Psoas muscle (tissue), 8 donors: Measurements from ENCODE around the gene EXOSC1. TPM values are rescaled to one million over a fixed set of nuclear protein-coding genes. Genes with fewer than 3 reads are reported as not detected.

ENCODE experiments used
- ATAC-seq, 4 donors: fragments of 200-7000 bp; cut with Tn5 transposase; one replicate each; pipeline ENCODE4 v1.9.1; 2020; ENCODE audit warnings: moderate library complexity in 3 of 4, mild to moderate bottlenecking in 2 of 4
- DNase-seq, 2 donors: peaks; one replicate each; pipeline ENCODE4 v3.0.0-alpha.2; 2020
- H3K27ac ChIP-seq: fragments of 200-600 bp; one replicate; pipeline ENCODE4 v1.8.0; 2022
- H3K27me3 ChIP-seq, 3 donors: fragments of 200-600 bp in 1 of 3; one replicate each; pipeline versions ENCODE4 v1.6.1 to v1.8.0; 2013 to 2022; ENCODE audit warnings: low read length in 2 of 3, mild to moderate bottlenecking in 2 of 3, moderate library complexity in 1 of 3; ENCODE audit not compliant: insufficient read depth in 3 of 3
- H3K36me3 ChIP-seq, 2 donors: fragments of 200-600 bp in 1 of 2; one replicate each; pipeline versions ENCODE4 v1.6.1 to v1.8.0; 2013 to 2022; ENCODE audit warnings: low read depth in 1 of 2, mild to moderate bottlenecking in 1 of 2, moderate library complexity in 1 of 2; ENCODE audit not compliant: insufficient read depth in 1 of 2
- H3K4me1 ChIP-seq: fragments of 200-600 bp; one replicate; pipeline ENCODE4 v1.8.0; 2022
- H3K4me3 ChIP-seq: fragments of 200-600 bp; one replicate; pipeline ENCODE4 v1.8.0; 2022; ENCODE audit warnings: mild to moderate bottlenecking
- H3K9me3 ChIP-seq: fragments of 200-600 bp; one replicate; pipeline ENCODE4 v1.8.0; 2022
- CTCF ChIP-seq: fragments of 200-600 bp; IDR thresholded peaks from one replicate; pipeline ENCODE4 v1.8.0; 2022; ENCODE audit warnings: antibody characterized with exemption
- WGBS, 3 donors: extraction: QIAGEN DNeasy Blood & Tissue Kit; methylation state at CpG; one replicate each; pipeline versions ENCODE4 v1.1.6 to v1.1.7; 2013; 5-methylcytosine and 5-hydroxymethylcytosine counted together
- intact Hi-C, 2 donors: fragments of 100-400 bp; cut with DNase I; formaldehyde crosslinking; loops; one replicate each; pipeline versions ENCODE4 v1.11.0 to v1.14.2; 2022
- polyA plus RNA-seq, 3 donors: library from polyadenylated mRNA; stranded (reverse); fragments of 200-250 nt; gene quantifications; one replicate each; pipeline ENCODE4 v1.2.3, GENCODE V29; 2013
- total RNA-seq, 4 donors: library from RNA; stranded (reverse); fragmentation: NEBNext Ultra II Directional in 2 of 4; extraction: Animal tissue kit (Norgen Biotek cat#: 25700) in 2 of 4; gene quantifications; one replicate each; pipeline versions ENCODE4 v1.2.1 to v1.2.4, GENCODE V29; 2021 to 2023
- donor health status: healthy with polysubstance abuse.
- donor health status: DM: no; HTN: no; CAD: no; lungs with moderate emphysema.
- donor health status: Bipolar disorder and iron deficiency.
- donor health status: healthy.
- donor health status: DM: yes; HTN: yes; CAD: no.
- donor health status: DM: no; HTN: no; CAD: no.
- donor health status: DM: no; HTN: no; CAD: no.
- donor health status: DM: yes; HTN: yes; CAD: no.

EXOSC1 gene
- total and polyA plus RNA-seq, 7 donors = 14.0 to 36.5 (median 20.4) TPM

- no peak for ATAC-seq
- DNase-seq = no peak
- Histone ChIP-seq H3K4me3 (no peak overlapping the region), H3K9me3 (no peaks in the 10 kb centered on the region), H3K27ac (no peak overlapping the region), H3K4me1 (no peaks in the 10 kb centered on the region), H3K36me3 (peaks cover 23 to 90% of the 10 kb centered on the region in 2 donors), H3K27me3 (no peaks in the 10 kb centered on the region)
- no peak for TF ChIP-seq CTCF
- intact Hi-C loops = no loop called here
- 66 to 72% (median 69%) methylated on average over 3 of the region's 3 CpGs for WGBS, 3 donors
These were observed 10.9 kb upstream of the EXOSC1 start for GRCh38 chr10:97456686-97457065.

- ATAC-seq = no peak
- H3K27ac ChIP-seq = no peak overlapping the region
- 57 to 72% (median 70%) methylated on average over 5 of the region's 5 CpGs for WGBS, 3 donors
- intact Hi-C loops = no loop called here
- no peak overlapping the region for H3K4me3 ChIP-seq
- H3K4me1 ChIP-seq = no peaks in the 10 kb centered on the region
- H3K27me3 ChIP-seq = no peaks in the 10 kb centered on the region
- no peak for TF ChIP-seq CTCF
- DNase-seq = no peak
- peaks cover 18 to 88% of the 10 kb centered on the region in 2 donors for H3K36me3 ChIP-seq
- H3K9me3 ChIP-seq = no peaks in the 10 kb centered on the region
These were observed 10.4 kb upstream of the EXOSC1 start for GRCh38 chr10:97456034-97456685.

GRCh38 chr10:97454330-97455036 lies 8.7 kb upstream of the EXOSC1 start:
- Histone ChIP-seq H3K4me1 (peaks cover 7% of the 10 kb centered on the region), H3K4me3 (no peak overlapping the region), H3K27me3 (no peaks in the 10 kb centered on the region), H3K36me3 (peaks cover 5 to 72% of the 10 kb centered on the region in 2 donors), H3K27ac (no peak overlapping the region), H3K9me3 (no peaks in the 10 kb centered on the region)
- peak in 2 of 4 donors; percentile 14 to 56 for ATAC-seq
- no peak for TF ChIP-seq CTCF
- no peak for DNase-seq
- 62 to 78% (median 66%) methylated on average over 3 of the region's 3 CpGs for whole genome bisulfite sequencing, 3 donors
- intact Hi-C loops = no loop called here

- ATAC-seq (no peak), DNase-seq (no peak)
- Histone ChIP-seq H3K36me3 (peaks cover 3 to 50% of the 10 kb centered on the region in 2 donors), H3K27ac (no peak overlapping the region), H3K4me1 (peaks cover 14% of the 10 kb centered on the region), H3K27me3 (no peaks in the 10 kb centered on the region), H3K4me3 (no peak overlapping the region), H3K9me3 (no peaks in the 10 kb centered on the region)
- intact Hi-C loops = no loop called here
- TF ChIP-seq CTCF = no peak
- WGBS, 3 donors = 84 to 90% (median 84%) methylated on average over 6 of the region's 6 CpGs
These were observed 6.5 kb upstream of the EXOSC1 start for GRCh38 chr10:97452352-97452751.
